Stomach (tissue), 9 donors: ENCODE results near the gene APH1B. TPM values are rescaled to one million over a fixed set of nuclear protein-coding genes. Genes with fewer than 3 reads are reported as not detected.
"Not testable (repeated sequence)": the region's sequence is repeated elsewhere in the genome, so short reads cannot be mapped to it uniquely, and the experiment has no call there.

Source experiments
- DNase-seq, 2 donors: peaks; one replicate each; pipeline versions ENCODE4 v3.0.0 to v3.0.0-alpha.2; 2013 to 2019
- H3K27ac ChIP-seq, 5 donors: fragments of 200-600 bp in 4 of 5; sonication (generic) in 4 of 5; one replicate each; pipeline ENCODE4 v1.5.1; 2013 to 2019; ENCODE audit warnings: mild to moderate bottlenecking in 1 of 5, moderate library complexity in 1 of 5
- H3K27me3 ChIP-seq, 3 donors: fragments of 200-600 bp; sonication (generic); one replicate each; pipeline ENCODE4 v1.5.1; 2017 to 2019; ENCODE audit warnings: mixed run types in 1 of 3
- H3K36me3 ChIP-seq, 4 donors: fragments of 200-600 bp; sonication (generic); 1 replicate in 3 of 4; 2 replicates in 1 of 4; pipeline ENCODE4 v1.5.1; 2016 to 2019
- H3K4me1 ChIP-seq, 4 donors: fragments of 200-600 bp; sonication (generic); one replicate each; pipeline ENCODE4 v1.5.1; 2016 to 2019
- H3K4me3 ChIP-seq, 4 donors: fragments of 200-600 bp; sonication (generic) in 3 of 4; one replicate each; pipeline ENCODE4 v1.5.1; 2016 to 2019; ENCODE audit warnings: mild to moderate bottlenecking in 1 of 4
- H3K9me3 ChIP-seq, 4 donors: fragments of 200-600 bp; sonication (generic); one replicate each; pipeline ENCODE4 v1.5.1; 2016 to 2019
- CTCF ChIP-seq, 7 experiments: fragments of 450-650 bp in 4 of 7; fragments of 200-600 bp in 3 of 7; sonication (generic) in 3 of 7; IDR thresholded peaks; one replicate each; pipeline ENCODE4 v1.5.1; 2016 to 2019; ENCODE audit warnings: antibody characterized with exemption in 7 of 7, control low read depth in 2 of 7, mild to moderate bottlenecking in 1 of 7
- EP300 ChIP-seq: sonication (generic); formaldehyde crosslinking; IDR thresholded peaks from one replicate; pipeline ENCODE4 v1.6.1; 2017; ENCODE audit warnings: antibody characterized with exemption
- POLR2A ChIP-seq, 4 donors: fragments of 450-650 bp; IDR thresholded peaks; one replicate each; pipeline ENCODE4 v1.6.1; 2016; ENCODE audit warnings: antibody characterized with exemption in 4 of 4, control low read depth in 2 of 4, mild to moderate bottlenecking in 1 of 4, moderate library complexity in 1 of 4
- POLR2AphosphoS5 ChIP-seq, 3 donors: sonication (generic); formaldehyde crosslinking; IDR thresholded peaks; one replicate each; pipeline ENCODE4 v1.6.1; 2016; ENCODE audit warnings: antibody characterized with exemption in 3 of 3
- WGBS, 5 donors: extraction: QIAGEN DNeasy Blood & Tissue Kit in 3 of 5; methylation state at CpG; one replicate each; pipeline versions ENCODE4 v1.1.5 to v1.1.7; 2013 to 2018; 5-methylcytosine and 5-hydroxymethylcytosine counted together
- intact Hi-C: fragments of 100-400 bp; cut with DNase I; formaldehyde crosslinking; loops from one replicate; pipeline ENCODE4 v1.15.1; 2023; ENCODE audit warnings: low total_unique reads
- polyA plus RNA-seq, 3 donors: library from polyadenylated mRNA; stranded (reverse); fragments of 200-250 nt; gene quantifications; one replicate each; pipeline ENCODE4 v1.2.3, GENCODE V29; 2013
- total RNA-seq, 5 donors: library from RNA; depleted of rRNA; stranded (reverse); fragments of >200 nt; gene quantifications; one replicate each; pipeline versions ENCODE4 v1.1.0 to v1.2.3, GENCODE V29; 2014 to 2016
- donor health status: healthy with polysubstance abuse.
- donor health status: Bipolar disorder and iron deficiency.
- donor health status: healthy.

Gene APH1B
- total and polyA plus RNA-seq, 8 donors = 0.45 to 23.5 (median 3.3) TPM

GRCh38 chr15:63340353-63340752 is 62.9 kb downstream of the APH1B start:
- TF ChIP-seq CTCF (IDR thresholded peaks at IDR 0.05) (no peak), EP300 (no peak), POLR2A (IDR thresholded peaks at IDR 0.05) (no peak), POLR2AphosphoS5 (IDR thresholded peaks at IDR 0.05) (no peak)
- WGBS, 5 donors = 69 to 89% (median 74%) methylated on average over 8 of the region's 8 CpGs
- no peak overlapping the region for H3K4me3 ChIP-seq
- H3K27me3 ChIP-seq = peaks cover 0 to 3% (median 0%) of the 10 kb centered on the region in 3 donors
- intact Hi-C loops = no loop called here
- no peak for DNase-seq
- no peak overlapping the region for H3K27ac ChIP-seq
- no peaks in the 10 kb centered on the region for H3K9me3 ChIP-seq
- H3K36me3 ChIP-seq = no peaks in the 10 kb centered on the region
- no peaks in the 10 kb centered on the region for H3K4me1 ChIP-seq

- WGBS, 5 donors = 78 to 95% (median 87%) methylated on average over 3 of the region's 3 CpGs
- no peak for DNase-seq
- Histone ChIP-seq H3K36me3 (no peaks in the 10 kb centered on the region), H3K9me3 (no peaks in the 10 kb centered on the region), H3K4me3 (no peak overlapping the region), H3K4me1 (no peaks in the 10 kb centered on the region), H3K27ac (no peak overlapping the region), H3K27me3 (peaks cover 0 to 3% (median 0%) of the 10 kb centered on the region in 3 donors)
- intact Hi-C loops = no loop called here
- TF ChIP-seq POLR2AphosphoS5 (IDR thresholded peaks at IDR 0.05) (no peak), EP300 (no peak), POLR2A (IDR thresholded peaks at IDR 0.05) (no peak), CTCF (IDR thresholded peaks at IDR 0.05) (no peak)
Measured at GRCh38 chr15:63340878-63341277, 63.5 kb downstream of the APH1B start.

GRCh38 chr15:63341898-63342297 is 64.5 kb downstream of the APH1B start:
- no peak for DNase-seq
- H3K4me3 ChIP-seq = no peak overlapping the region
- no peaks in the 10 kb centered on the region for H3K36me3 ChIP-seq
- H3K9me3 ChIP-seq = no peaks in the 10 kb centered on the region
- no peaks in the 10 kb centered on the region for H3K4me1 ChIP-seq
- H3K27me3 ChIP-seq = peaks cover 0 to 3% (median 0%) of the 10 kb centered on the region in 3 donors
- no peak overlapping the region for H3K27ac ChIP-seq
- WGBS, 5 donors = 92 to 98% (median 93%) methylated on average over 4 of the region's 4 CpGs
- no peak for TF ChIP-seq CTCF (IDR thresholded peaks at IDR 0.05)
- TF ChIP-seq EP300 = no peak
- no peak for TF ChIP-seq POLR2AphosphoS5 (IDR thresholded peaks at IDR 0.05)
- no peak for TF ChIP-seq POLR2A (IDR thresholded peaks at IDR 0.05)
- intact Hi-C loops = no loop called here

- H3K27me3 ChIP-seq, H3K4me1 ChIP-seq, DNase-seq, H3K4me3 ChIP-seq, H3K9me3 ChIP-seq, intact Hi-C loops, H3K36me3 ChIP-seq, H3K27ac ChIP-seq: not testable (repeated sequence)
- WGBS, 5 donors = 89 to 94% (median 91%) methylated on average over 9 to 11 of the region's 11 CpGs
Measured at GRCh38 chr15:63342996-63343562, 65.7 kb downstream of the APH1B start.

- H3K9me3 ChIP-seq = no peaks in the 10 kb centered on the region
- TF ChIP-seq CTCF (IDR thresholded peaks at IDR 0.05) = no peak
- TF ChIP-seq EP300 = no peak
- no peak for TF ChIP-seq POLR2AphosphoS5 (IDR thresholded peaks at IDR 0.05)
- TF ChIP-seq POLR2A (IDR thresholded peaks at IDR 0.05) = no peak
- H3K4me3 ChIP-seq = no peak overlapping the region
- peaks cover 0 to 3% (median 0%) of the 10 kb centered on the region in 3 donors for H3K27me3 ChIP-seq
- peaks cover 0 to 13% (median 10%) of the 10 kb centered on the region in 4 donors for H3K4me1 ChIP-seq
- intact Hi-C loops = no loop called here
- no peak for DNase-seq
- no peaks in the 10 kb centered on the region for H3K36me3 ChIP-seq
- WGBS, 5 donors = 89 to 95% (median 93%) methylated on average over 4 to 5 of the region's 5 CpGs
- no peak overlapping the region for H3K27ac ChIP-seq
Measured at GRCh38 chr15:63344731-63345390, 67.5 kb downstream of the APH1B start.
